ENCODE measurements around the gene BCAS3. TPM values are rescaled to one million over a fixed set of nuclear protein-coding genes. Genes with fewer than 3 reads are reported as not detected.

BCAS3 gene
- total and polyA plus RNA-seq, 10 donors: 3.7 to 56.0 (median 42.3) TPM

DNA sequence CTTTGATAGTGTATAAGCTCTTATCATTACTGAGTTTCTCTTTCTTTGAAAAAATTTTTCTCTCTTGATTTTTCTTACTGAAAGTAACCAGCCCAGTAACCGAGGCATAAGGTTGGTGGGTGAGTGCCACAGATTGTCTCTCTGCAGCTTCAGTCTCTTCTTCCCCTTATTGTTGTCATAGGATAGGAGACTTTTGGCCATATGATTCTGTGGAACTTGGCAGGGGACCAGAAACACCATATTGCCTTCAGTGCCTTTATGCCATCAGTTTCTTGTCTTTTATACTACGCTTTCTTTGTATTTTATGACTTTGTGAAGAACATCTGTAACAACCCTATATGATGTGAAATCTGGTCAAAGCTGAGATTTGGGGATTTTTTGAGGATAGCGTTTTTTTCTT lies 380.4 kb downstream of the BCAS3 start:
- TF ChIP-seq, protein P1, sequence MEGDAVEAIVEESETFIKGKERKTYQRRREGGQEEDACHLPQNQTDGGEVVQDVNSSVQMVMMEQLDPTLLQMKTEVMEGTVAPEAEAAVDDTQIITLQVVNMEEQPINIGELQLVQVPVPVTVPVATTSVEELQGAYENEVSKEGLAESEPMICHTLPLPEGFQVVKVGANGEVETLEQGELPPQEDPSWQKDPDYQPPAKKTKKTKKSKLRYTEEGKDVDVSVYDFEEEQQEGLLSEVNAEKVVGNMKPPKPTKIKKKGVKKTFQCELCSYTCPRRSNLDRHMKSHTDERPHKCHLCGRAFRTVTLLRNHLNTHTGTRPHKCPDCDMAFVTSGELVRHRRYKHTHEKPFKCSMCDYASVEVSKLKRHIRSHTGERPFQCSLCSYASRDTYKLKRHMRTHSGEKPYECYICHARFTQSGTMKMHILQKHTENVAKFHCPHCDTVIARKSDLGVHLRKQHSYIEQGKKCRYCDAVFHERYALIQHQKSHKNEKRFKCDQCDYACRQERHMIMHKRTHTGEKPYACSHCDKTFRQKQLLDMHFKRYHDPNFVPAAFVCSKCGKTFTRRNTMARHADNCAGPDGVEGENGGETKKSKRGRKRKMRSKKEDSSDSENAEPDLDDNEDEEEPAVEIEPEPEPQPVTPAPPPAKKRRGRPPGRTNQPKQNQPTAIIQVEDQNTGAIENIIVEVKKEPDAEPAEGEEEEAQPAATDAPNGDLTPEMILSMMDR (IDR thresholded peaks at IDR 0.05 in 8 of 11, conservative IDR thresholded peaks at IDR 0.05 in 3 of 11): no peak
- no peak for TF ChIP-seq POLR2A (IDR thresholded peaks at IDR 0.05)
- TF ChIP-seq POLR2AphosphoS5 (IDR thresholded peaks at IDR 0.05): no peak
- no peak for DNase-seq
- WGBS, 5 donors: 92 to 94% (median 94%) methylated on average over 3 of the region's 3 CpGs
- peaks cover 0 to 10% (median 0%) of the 10 kb centered on the region in 6 donors for H3K4me1 ChIP-seq
- intact Hi-C loops (cut with DNase I; ENCODE audit: low total_unique reads): no loop called here
- no peaks in the 10 kb centered on the region for H3K36me3 ChIP-seq
- no peaks in the 10 kb centered on the region for H3K9me3 ChIP-seq
- H3K4me3 ChIP-seq: no peak overlapping the region
- H3K27ac ChIP-seq: no peak overlapping the region
- no peaks in the 10 kb centered on the region for H3K27me3 ChIP-seq (replicated peaks in 1 of 7)

DNA sequence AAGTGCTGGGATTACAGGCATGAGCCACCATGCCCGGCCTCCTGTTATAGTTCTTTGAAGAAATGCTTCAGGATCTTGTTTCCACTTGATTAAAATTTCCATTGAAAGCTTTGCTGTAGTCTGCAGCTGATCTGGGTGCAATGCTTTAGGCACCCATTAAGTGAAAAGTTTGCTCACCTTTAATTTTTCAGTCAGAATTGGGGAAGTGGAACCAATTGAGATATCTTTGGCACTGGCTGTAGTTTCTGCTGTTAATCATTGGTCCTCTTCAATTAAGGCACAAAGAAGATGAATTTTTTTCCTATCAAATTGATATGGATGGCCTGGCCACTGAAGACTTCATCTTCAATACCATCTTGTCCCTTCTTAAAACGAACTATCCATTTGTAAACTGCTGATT lies 385.9 kb downstream of the BCAS3 start:
- WGBS, 5 donors: 93 to 100% (median 98%) methylated on average over 2 of the region's 2 CpGs
- no peaks in the 10 kb centered on the region for H3K27me3 ChIP-seq (replicated peaks in 1 of 7)
- no peak for DNase-seq
- no peaks in the 10 kb centered on the region for H3K36me3 ChIP-seq
- H3K4me1 ChIP-seq: peaks cover 0 to 19% (median 8%) of the 10 kb centered on the region in 6 donors
- no peaks in the 10 kb centered on the region for H3K9me3 ChIP-seq
- H3K27ac ChIP-seq: no peak overlapping the region
- intact Hi-C loops (cut with DNase I; ENCODE audit: low total_unique reads): no loop called here
- TF ChIP-seq, protein P1 (IDR thresholded peaks at IDR 0.05 in 8 of 11, conservative IDR thresholded peaks at IDR 0.05 in 3 of 11): no peak
- TF ChIP-seq POLR2AphosphoS5 (IDR thresholded peaks at IDR 0.05): no peak
- no peak for TF ChIP-seq POLR2A (IDR thresholded peaks at IDR 0.05)
- no peak overlapping the region for H3K4me3 ChIP-seq

DNA sequence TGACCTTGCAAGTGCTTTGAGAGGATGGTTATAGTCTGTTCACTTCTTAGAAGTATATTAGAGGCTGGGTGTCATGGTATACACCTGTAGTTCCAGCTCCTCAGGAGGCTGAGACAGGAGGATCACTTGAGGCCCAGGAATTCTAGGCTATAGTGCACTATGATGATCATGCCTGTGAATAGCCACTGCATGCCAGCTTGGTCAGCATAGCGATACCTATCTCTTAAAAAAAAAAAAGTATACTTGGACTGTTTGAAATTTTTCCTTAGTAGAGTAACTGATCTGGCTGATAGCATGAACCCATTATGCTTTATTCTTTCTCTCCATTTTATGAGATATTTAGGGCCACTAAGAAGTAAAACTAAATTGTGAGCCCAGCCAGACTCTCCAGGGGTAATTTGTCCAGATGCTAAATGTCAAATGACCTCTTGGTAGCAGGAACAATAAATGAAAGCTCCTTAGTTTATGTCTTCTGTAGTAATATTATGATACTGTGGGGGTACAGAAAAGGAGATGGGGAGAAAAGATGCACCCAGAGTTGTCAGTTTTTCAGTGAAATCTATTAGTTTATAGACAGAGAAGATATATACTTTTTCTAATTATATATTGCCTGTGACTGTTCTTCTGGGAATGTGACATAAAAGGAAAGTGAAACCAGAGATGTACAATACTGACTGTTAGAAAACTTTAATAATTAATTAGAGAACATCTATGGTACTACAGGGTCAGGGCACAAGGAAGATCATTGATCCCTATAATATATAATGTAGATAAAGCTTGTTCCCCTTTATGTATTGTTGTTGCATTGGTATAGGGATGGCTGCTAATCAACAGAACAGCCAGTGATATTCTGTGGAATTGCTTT lies 386.7 kb downstream of the BCAS3 start:
- Histone ChIP-seq H3K36me3 (no peaks in the 10 kb centered on the region), H3K4me1 (peaks cover 0 to 19% (median 8%) of the 10 kb centered on the region in 6 donors), H3K27ac (peak overlapping the region in 2 of 8 donors; percentile 16), H3K4me3 (no peak overlapping the region), H3K27me3 (replicated peaks in 1 of 7) (no peaks in the 10 kb centered on the region), H3K9me3 (no peaks in the 10 kb centered on the region)
- no peak for TF ChIP-seq POLR2A (IDR thresholded peaks at IDR 0.05)
- TF ChIP-seq, protein P1 (IDR thresholded peaks at IDR 0.05 in 8 of 11, conservative IDR thresholded peaks at IDR 0.05 in 3 of 11): no peak
- 94 to 100% (median 96%) methylated on average over 1 of the region's 1 CpG for WGBS, 5 donors
- intact Hi-C loops (cut with DNase I; ENCODE audit: low total_unique reads): no loop called here
- DNase-seq: no peak

DNA sequence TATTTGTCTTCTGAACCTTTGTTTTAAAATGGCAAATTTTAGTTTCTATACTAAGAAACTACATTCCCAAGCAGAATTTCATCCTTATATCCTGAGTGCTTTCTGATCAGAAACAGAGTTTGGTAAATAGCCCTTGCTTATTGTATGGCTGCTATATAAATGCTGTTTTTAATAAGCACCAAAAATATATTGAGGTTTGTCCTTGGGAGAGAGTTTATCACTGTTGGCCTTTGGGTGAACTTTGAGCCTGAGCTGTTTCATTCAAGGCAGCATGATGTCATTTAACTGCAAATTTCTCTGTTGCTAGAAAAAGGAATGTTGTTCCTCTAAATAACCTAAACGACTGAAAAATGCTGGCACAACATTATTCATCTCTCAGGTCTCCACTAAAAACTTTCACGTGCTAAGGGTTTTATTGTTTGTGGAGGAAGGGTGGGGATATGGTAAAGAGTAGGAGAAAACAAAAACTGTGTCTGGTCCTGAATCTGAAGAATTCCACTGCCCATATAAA lies 387.7 kb downstream of the BCAS3 start:
- intact Hi-C loops (cut with DNase I; ENCODE audit: low total_unique reads): no loop called here
- TF ChIP-seq POLR2AphosphoS5 (IDR thresholded peaks at IDR 0.05) (no peak), POLR2A (IDR thresholded peaks at IDR 0.05) (no peak)
- TF ChIP-seq, protein P1 (IDR thresholded peaks at IDR 0.05 in 8 of 11, conservative IDR thresholded peaks at IDR 0.05 in 3 of 11): no peak
- H3K4me3 ChIP-seq: no peak overlapping the region
- no peak for DNase-seq
- H3K36me3 ChIP-seq: no peaks in the 10 kb centered on the region
- no peaks in the 10 kb centered on the region for H3K27me3 ChIP-seq (replicated peaks in 1 of 7)
- peak overlapping the region in 2 of 8 donors; percentile 4 to 9 for H3K27ac ChIP-seq
- H3K9me3 ChIP-seq: no peaks in the 10 kb centered on the region
- peaks cover 0 to 19% (median 8%) of the 10 kb centered on the region in 6 donors for H3K4me1 ChIP-seq
- WGBS, 5 donors: 31 to 60% (median 51%) methylated on average over 2 of the region's 2 CpGs

All from spleen (tissue), 11 donors.